RWPE1 (cell line): ENCODE data around the gene ZBTB48.

Experiments
- CTCF ChIA-PET: fragments of 350-600 bp; sonication (Branson Sonifier 250); formaldehyde crosslinking; extraction: SDS; loops from one replicate; lab custom pipeline; 2021; lab: Yijun Ruan, JAX
- POLR2A ChIA-PET: fragments of 400-600 bp; formaldehyde crosslinking; extraction: SDS; loops from one replicate; lab custom pipeline; 2020; ENCODE audit warnings: antibody characterized with exemption; ENCODE audit not compliant: low non-redundant PET; lab: Yijun Ruan, JAX
- DNase-seq: peaks from one replicate; pipeline ENCODE4 v3.0.0; 2012; ENCODE audit warnings: low spot score
- H3K27ac ChIP-seq: fragments of 450-650 bp; 2 replicates; pipeline ENCODE4 v1.5.1; 2017
- CTCF ChIP-seq: fragments of 450-650 bp; conservative IDR thresholded peaks from 2 replicates; pipeline ENCODE4 v1.5.1; 2017; ENCODE audit warnings: low read depth, mild to moderate bottlenecking

Gene ZBTB48

DNA sequence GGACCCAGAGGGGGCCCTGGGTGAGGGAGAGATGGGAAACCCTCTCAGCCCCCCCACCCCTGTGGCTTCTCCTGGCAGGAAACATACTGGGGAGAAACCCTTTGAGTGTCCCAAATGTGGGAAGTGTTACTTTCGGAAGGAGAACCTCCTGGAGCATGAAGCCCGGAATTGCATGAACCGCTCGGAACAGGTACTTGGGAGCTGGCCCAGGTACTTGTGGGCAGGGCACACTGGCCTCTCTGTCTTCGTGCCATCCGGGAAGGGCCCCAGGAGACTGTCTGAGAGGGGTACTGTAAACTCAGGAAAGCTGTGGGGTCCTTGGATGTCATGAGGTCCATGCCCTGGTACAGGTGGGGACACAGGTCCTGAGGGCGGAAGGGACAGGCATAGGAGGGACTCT, 6.0 kb downstream of the ZBTB48 start:
- DNase-seq = no peak
- peak overlapping the region; percentile 98 for H3K27ac ChIP-seq
- no peak for TF ChIP-seq CTCF
- POLR2A ChIA-PET = interaction anchor here (0.6 kb wide), 1 partner anchor 1625 kb away, joined by 7 read pairs; no protein-coding TSS in a partner anchor
- CTCF ChIA-PET = interaction anchor here (1.2 kb wide), 1 partner anchor 61 kb away, joined by 4 read pairs; no protein-coding TSS in a partner anchor

- H3K27ac ChIP-seq = peak overlapping the region; percentile 98
- ChIA-PET CTCF (interaction anchor here (1.2 kb wide), 1 partner anchor 60 kb away, joined by 4 read pairs; no protein-coding TSS in a partner anchor), POLR2A (interaction anchor here (0.6 kb wide), 1 partner anchor 1625 kb away, joined by 7 read pairs; no protein-coding TSS in a partner anchor)
- no peak for DNase-seq
- TF ChIP-seq CTCF = no peak
These were observed 6.6 kb downstream of the ZBTB48 start for GRCh38 chr1:6586404-6586816.

DNA sequence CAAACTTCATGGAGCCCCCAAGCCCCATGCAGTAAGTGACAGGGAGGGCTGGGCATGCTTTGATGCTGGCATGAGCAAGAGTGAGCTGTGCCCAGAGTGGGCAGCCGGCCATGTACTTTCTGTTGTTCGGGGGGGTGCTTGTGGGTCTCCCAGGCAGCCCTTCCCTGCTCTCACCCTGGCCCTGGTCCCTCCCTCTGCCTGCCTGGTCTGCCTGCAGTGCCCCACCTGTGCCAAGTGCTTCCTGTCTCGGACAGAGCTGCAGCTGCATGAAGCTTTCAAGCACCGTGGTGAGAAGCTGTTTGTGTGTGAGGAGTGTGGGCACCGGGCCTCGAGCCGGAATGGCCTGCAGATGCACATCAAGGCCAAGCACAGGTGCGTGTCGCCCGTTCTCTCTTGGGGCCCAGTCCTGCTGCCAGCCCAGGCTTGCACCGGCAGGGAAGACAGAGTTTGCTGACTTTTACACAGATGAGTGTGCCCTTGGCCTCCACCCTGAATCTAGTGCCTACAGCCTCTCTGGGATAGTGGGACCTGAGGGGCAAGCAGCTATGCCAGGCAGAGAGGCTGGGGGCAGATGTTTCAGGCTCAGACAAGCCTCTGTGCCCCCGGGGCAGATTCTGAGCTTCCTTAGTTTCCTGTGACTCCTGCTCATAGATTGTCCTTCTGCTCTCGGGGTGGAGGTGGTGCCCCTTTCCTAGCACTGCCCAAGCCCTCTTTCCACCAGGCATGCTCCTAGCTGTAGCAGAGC, 7.6 kb downstream of the ZBTB48 start:
- no peak for TF ChIP-seq CTCF
- DNase-seq = peak; percentile 41
- peak overlapping the region; percentile 98 for H3K27ac ChIP-seq
- CTCF ChIA-PET = interaction anchor here (0.9 to 1.1 kb wide), 2 partner anchors 12 to 33 kb away, joined by 4 to 5 read pairs; partner anchors contain the start of gene NOL9
- POLR2A ChIA-PET = no interaction called here

- ChIA-PET POLR2A (no interaction called here), CTCF (interaction anchor here (0.9 kb wide), 1 partner anchor 11 kb away, joined by 5 read pairs; no protein-coding TSS in a partner anchor)
- DNase-seq = peak; percentile 37
- no peak for TF ChIP-seq CTCF
- H3K27ac ChIP-seq = peak overlapping the region; percentile 98
These were observed 8.5 kb downstream of the ZBTB48 start for GRCh38 chr1:6588128-6588892.

DNA sequence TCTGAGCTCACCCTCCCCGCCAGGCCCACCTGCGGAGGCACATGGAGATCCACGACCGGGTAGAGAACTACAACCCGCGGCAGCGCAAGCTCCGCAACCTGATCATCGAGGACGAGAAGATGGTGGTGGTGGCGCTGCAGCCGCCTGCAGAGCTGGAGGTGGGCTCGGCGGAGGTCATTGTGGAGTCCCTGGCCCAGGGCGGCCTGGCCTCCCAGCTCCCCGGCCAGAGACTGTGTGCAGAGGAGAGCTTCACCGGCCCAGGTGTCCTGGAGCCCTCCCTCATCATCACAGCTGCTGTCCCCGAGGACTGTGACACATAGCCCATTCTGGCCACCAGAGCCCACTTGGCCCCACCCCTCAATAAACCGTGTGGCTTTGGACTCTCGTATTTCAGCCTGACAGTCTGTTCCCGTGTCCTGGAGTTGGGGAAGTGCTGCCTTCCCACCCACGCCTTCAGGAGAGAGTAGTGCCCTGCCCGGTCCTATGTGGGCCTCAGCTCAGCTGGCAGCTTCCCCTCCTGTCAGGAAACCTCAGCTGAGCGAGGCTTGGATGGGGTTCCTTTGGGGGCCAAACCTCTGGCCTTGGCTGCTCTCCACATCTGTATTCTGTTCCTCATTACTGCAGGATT, 9.2 kb downstream of the ZBTB48 start:
- DNase-seq = no peak
- POLR2A ChIA-PET = interaction anchor here (1.1 kb wide), 1 partner anchor 8 kb away, joined by 4 read pairs; no protein-coding TSS in a partner anchor
- TF ChIP-seq CTCF = no peak
- H3K27ac ChIP-seq = peak overlapping the region; percentile 98
- CTCF ChIA-PET = interaction anchor here (0.7 kb wide), 1 partner anchor 42 kb away, joined by 4 read pairs; no protein-coding TSS in a partner anchor
